CD4-positive, alpha-beta memory T cell (primary cell): ENCODE results near the gene ESYT2. TPM values are rescaled to one million over a fixed set of nuclear protein-coding genes. Genes with fewer than 3 reads are reported as not detected.
"Not testable (repeated sequence)": the region's sequence is repeated elsewhere in the genome, so short reads cannot be mapped to it uniquely, and the experiment has no call there.

Source experiments
- CTCF ChIA-PET: fragments of 350-600 bp; sonication (Branson Sonifier 250); formaldehyde crosslinking; loops from one replicate; lab custom pipeline; 2021; ENCODE audit warnings: inconsistent platforms; ENCODE audit not compliant: partially characterized antibody; lab: Charles Lee
- POLR2A ChIA-PET: fragments of 350-600 bp; sonication (Branson Sonifier 250); formaldehyde crosslinking; loops from one replicate; lab custom pipeline; 2021; ENCODE audit not compliant: partially characterized antibody; lab: Charles Lee
- DNase-seq, 5 donors: peaks; one replicate each; pipeline versions ENCODE4 v3.0.0 to v3.0.0-alpha.2; 2020 to 2022; ENCODE audit warnings: mixed read lengths in 1 of 5
- H3K27ac ChIP-seq: one replicate; pipeline ENCODE4 v1.7.0; 2013; ENCODE audit warnings: low read depth, low read length
- H3K27me3 ChIP-seq: 2 replicates; pipeline ENCODE4 v1.7.0; 2013; ENCODE audit warnings: mild to moderate bottlenecking, low read length, moderate library complexity; ENCODE audit not compliant: insufficient read depth
- H3K36me3 ChIP-seq: 2 replicates; pipeline ENCODE4 v1.7.0; 2013; ENCODE audit warnings: mild to moderate bottlenecking, low read length, moderate library complexity; ENCODE audit not compliant: insufficient read depth
- H3K4me1 ChIP-seq: 2 replicates; pipeline ENCODE4 v1.7.0; 2013; ENCODE audit warnings: mild to moderate bottlenecking, low read length, moderate library complexity; ENCODE audit not compliant: insufficient read depth
- H3K4me3 ChIP-seq, 2 donors: one replicate each; pipeline ENCODE4 v1.7.0; 2013; ENCODE audit warnings: low read length in 2 of 2, mild to moderate bottlenecking in 1 of 2
- H3K9me3 ChIP-seq, 2 donors: one replicate each; pipeline ENCODE4 v1.7.0; 2013; ENCODE audit warnings: low read length in 2 of 2, control low read depth in 1 of 2; ENCODE audit not compliant: control insufficient read depth in 1 of 2
- H3K27ac Mint-ChIP-seq, 7 donors: one replicate each; pipeline ENCODE4 v1.8.0; 2020 to 2021; ENCODE audit warnings: mixed read lengths in 7 of 7, mild to moderate bottlenecking in 6 of 7, inconsistent platforms in 3 of 7, moderate library complexity in 3 of 7
- H3K27me3 Mint-ChIP-seq, 2 donors: one replicate each; pipeline ENCODE4 v1.8.0; 2020 to 2021; ENCODE audit warnings: mixed read lengths in 2 of 2
- H3K36me3 Mint-ChIP-seq, 2 donors: one replicate each; pipeline ENCODE4 v1.8.0; 2020 to 2021; ENCODE audit warnings: mixed read lengths in 2 of 2, inconsistent platforms in 1 of 2, mild to moderate bottlenecking in 1 of 2
- H3K4me1 Mint-ChIP-seq, 4 donors: one replicate each; pipeline ENCODE4 v1.8.0; 2020 to 2021; ENCODE audit warnings: mixed read lengths in 4 of 4, mild to moderate bottlenecking in 1 of 4
- H3K4me3 Mint-ChIP-seq, 8 donors: one replicate each; pipeline ENCODE4 v1.8.0; 2020 to 2021; ENCODE audit warnings: mixed read lengths in 8 of 8, mild to moderate bottlenecking in 7 of 8, moderate library complexity in 6 of 8, inconsistent platforms in 3 of 8
- H3K9me3 Mint-ChIP-seq, 8 donors: one replicate each; pipeline ENCODE4 v1.8.0; 2020 to 2021; ENCODE audit warnings: mixed read lengths in 8 of 8, mild to moderate bottlenecking in 5 of 8, inconsistent platforms in 3 of 8, moderate library complexity in 1 of 8
- intact Hi-C: fragments of 100-400 bp; cut with micrococcal nuclease; formaldehyde crosslinking; loops from one replicate; pipeline ENCODE4 v1.15.1; 2023
- polyA plus RNA-seq, 2 donors: library from polyadenylated mRNA; unstranded; fragments of 300-500 nt; fragmentation: Illumina TruSeq; gene quantifications; one replicate each; pipeline ENCODE4 v1.2.3, GENCODE V29; 2021
- total RNA-seq, 2 experiments: library from RNA; stranded (reverse); gene quantifications; one replicate each; pipeline ENCODE4 v1.2.3, GENCODE V29; 2021

The ESYT2 gene
- total and polyA plus RNA-seq, 4 experiments from 2014 or later: 52.3 to 116 (median 106) TPM

DNA sequence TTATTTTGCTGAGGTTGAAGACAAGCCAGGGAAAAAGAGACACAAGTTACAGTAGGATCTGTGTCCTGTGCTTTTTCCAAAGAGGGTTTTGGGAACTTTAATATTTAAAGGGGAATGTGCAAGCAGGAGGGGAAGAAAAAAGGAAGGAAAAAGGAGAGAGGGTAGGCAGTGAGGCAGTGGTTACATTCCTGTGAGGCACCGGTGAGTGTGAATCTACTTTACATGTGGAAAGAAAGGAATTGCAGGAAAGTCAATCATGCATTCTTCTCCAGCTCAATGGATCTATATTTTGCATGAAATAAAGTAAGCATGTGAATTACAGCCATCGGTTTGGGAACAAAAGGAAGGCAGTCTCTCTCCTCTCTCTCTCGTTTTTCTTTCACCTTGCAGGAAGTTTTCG lies 14.5 kb upstream of the ESYT2 start:
- H3K9me3 Mint-ChIP-seq: no peaks in the 10 kb centered on the region
- Histone ChIP-seq H3K27me3 (no peaks in the 10 kb centered on the region), H3K4me1 (peaks cover 15% of the 10 kb centered on the region), H3K36me3 (no peaks in the 10 kb centered on the region), H3K4me3 (no peak overlapping the region), H3K27ac (no peak overlapping the region), H3K9me3 (no peaks in the 10 kb centered on the region)
- H3K36me3 Mint-ChIP-seq: no peaks in the 10 kb centered on the region
- intact Hi-C loops: no loop called here
- CTCF ChIA-PET: no interaction called here
- no peaks in the 10 kb centered on the region for H3K27me3 Mint-ChIP-seq
- no peak overlapping the region for H3K4me3 Mint-ChIP-seq
- POLR2A ChIA-PET: interaction anchor here (1.7 kb wide), 1 partner anchor 14 kb away, joined by 8 read pairs; the partner anchor contains the start of gene ESYT2
- H3K4me1 Mint-ChIP-seq: peaks cover 21 to 35% (median 28%) of the 10 kb centered on the region in 4 donors
- DNase-seq: no peak
- peak overlapping the region in 1 of 7 donors; percentile 50 for H3K27ac Mint-ChIP-seq

DNA sequence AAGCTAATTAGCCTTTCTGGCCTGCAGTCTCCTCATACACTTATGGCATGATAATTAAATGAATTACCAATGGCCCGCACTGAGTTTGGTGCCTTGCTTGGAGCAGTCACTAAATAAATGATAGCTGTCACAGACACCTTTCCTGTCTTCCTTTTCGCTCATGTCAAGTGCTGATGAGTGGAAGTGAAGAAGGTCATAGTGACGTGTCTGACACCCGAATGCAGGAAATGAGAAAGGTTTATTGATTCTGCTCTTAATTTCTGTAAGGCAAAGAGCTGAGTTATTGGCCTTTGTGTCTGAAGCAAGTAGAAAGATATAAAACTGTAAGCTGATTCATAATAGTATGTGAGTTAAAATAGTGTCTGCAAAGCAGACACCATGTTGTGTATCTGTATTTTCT lies 13.2 kb upstream of the ESYT2 start:
- Histone ChIP-seq H3K9me3 (no peaks in the 10 kb centered on the region), H3K36me3 (no peaks in the 10 kb centered on the region), H3K4me1 (peaks cover 8% of the 10 kb centered on the region), H3K27ac (no peak overlapping the region), H3K4me3 (no peak overlapping the region), H3K27me3 (no peaks in the 10 kb centered on the region)
- no peak overlapping the region for H3K4me3 Mint-ChIP-seq
- peak overlapping the region in 6 of 7 donors; percentile 21 to 90 (median 58) for H3K27ac Mint-ChIP-seq
- H3K27me3 Mint-ChIP-seq: no peaks in the 10 kb centered on the region
- no peak for DNase-seq
- peaks cover 13 to 25% (median 19%) of the 10 kb centered on the region in 4 donors for H3K4me1 Mint-ChIP-seq
- intact Hi-C loops: no loop called here
- no peaks in the 10 kb centered on the region for H3K36me3 Mint-ChIP-seq
- CTCF ChIA-PET: interaction anchor here (1.0 kb wide), 1 partner anchor 22 kb away, joined by 5 read pairs; no protein-coding TSS in a partner anchor
- POLR2A ChIA-PET: interaction anchor here (1.0 to 1.7 kb wide), 3 partner anchors 12 to 30 kb away, joined by 3 to 8 read pairs (median 8); partner anchors contain the start of gene ESYT2
- no peaks in the 10 kb centered on the region for H3K9me3 Mint-ChIP-seq

DNA sequence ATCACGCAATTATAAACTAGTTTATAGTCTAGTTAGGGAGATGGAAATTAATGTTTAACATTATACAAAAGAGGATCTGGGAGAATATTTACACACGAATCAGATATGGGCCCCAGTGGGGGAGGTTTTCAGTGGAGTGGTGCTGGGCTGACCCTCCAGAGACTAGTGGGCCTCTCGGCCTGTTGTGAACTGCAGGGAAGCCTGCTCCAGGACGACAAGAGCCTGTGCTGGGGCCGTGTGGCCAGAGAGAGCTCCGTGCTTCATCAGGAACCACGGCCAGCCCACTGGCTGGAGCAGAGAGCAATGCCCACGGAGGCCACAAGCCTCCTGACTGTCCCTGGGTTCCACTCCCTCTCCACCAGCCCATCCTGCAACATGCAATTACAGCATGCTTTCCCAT lies 11.3 kb upstream of the ESYT2 start:
- ChIA-PET CTCF (no interaction called here), POLR2A (interaction anchor here (0.7 kb wide), 1 partner anchor 17 kb away, joined by 3 read pairs; no protein-coding TSS in a partner anchor)
- H3K9me3 Mint-ChIP-seq: no peaks in the 10 kb centered on the region
- H3K4me3 Mint-ChIP-seq: no peak overlapping the region
- no peaks in the 10 kb centered on the region for H3K27me3 Mint-ChIP-seq
- Histone ChIP-seq H3K9me3 (no peaks in the 10 kb centered on the region), H3K4me1 (no peaks in the 10 kb centered on the region), H3K4me3 (no peak overlapping the region), H3K27ac (no peak overlapping the region), H3K36me3 (no peaks in the 10 kb centered on the region), H3K27me3 (no peaks in the 10 kb centered on the region)
- H3K36me3 Mint-ChIP-seq: no peaks in the 10 kb centered on the region
- intact Hi-C loops: no loop called here
- DNase-seq: no peak
- H3K4me1 Mint-ChIP-seq: peaks cover 9 to 17% (median 13%) of the 10 kb centered on the region in 4 donors
- H3K27ac Mint-ChIP-seq: no peak overlapping the region

DNA sequence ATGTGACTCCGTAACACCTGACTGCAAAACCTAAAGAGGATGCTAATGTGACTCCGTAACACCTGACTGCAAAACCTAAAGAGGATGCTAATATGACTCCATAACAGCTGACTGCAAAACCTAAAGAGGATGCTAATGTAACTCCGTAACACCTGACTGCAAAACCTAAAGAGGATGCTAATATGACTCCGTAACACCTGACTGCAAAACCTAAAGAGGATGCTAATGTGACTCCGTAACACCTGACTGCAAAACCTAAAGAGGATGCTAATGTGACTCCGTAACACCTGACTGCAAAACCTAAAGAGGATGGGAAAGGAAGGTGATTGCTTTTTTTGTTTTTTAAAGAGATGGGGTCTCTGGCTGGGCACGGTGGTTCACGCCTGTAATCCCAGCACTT lies 9.9 kb upstream of the ESYT2 start:
- CTCF ChIA-PET, H3K36me3 Mint-ChIP-seq, H3K9me3 Mint-ChIP-seq, intact Hi-C loops, H3K27me3 ChIP-seq, H3K36me3 ChIP-seq, POLR2A ChIA-PET, H3K27me3 Mint-ChIP-seq, H3K4me3 ChIP-seq, H3K27ac ChIP-seq, DNase-seq, H3K4me3 Mint-ChIP-seq, H3K4me1 ChIP-seq, H3K9me3 ChIP-seq: not testable (repeated sequence)
- Mint-ChIP-seq H3K4me1 (peaks cover 11 to 17% (median 11%) of the 10 kb centered on the region in 4 donors), H3K27ac (peak overlapping the region in 1 of 7 donors; percentile 60)

DNA sequence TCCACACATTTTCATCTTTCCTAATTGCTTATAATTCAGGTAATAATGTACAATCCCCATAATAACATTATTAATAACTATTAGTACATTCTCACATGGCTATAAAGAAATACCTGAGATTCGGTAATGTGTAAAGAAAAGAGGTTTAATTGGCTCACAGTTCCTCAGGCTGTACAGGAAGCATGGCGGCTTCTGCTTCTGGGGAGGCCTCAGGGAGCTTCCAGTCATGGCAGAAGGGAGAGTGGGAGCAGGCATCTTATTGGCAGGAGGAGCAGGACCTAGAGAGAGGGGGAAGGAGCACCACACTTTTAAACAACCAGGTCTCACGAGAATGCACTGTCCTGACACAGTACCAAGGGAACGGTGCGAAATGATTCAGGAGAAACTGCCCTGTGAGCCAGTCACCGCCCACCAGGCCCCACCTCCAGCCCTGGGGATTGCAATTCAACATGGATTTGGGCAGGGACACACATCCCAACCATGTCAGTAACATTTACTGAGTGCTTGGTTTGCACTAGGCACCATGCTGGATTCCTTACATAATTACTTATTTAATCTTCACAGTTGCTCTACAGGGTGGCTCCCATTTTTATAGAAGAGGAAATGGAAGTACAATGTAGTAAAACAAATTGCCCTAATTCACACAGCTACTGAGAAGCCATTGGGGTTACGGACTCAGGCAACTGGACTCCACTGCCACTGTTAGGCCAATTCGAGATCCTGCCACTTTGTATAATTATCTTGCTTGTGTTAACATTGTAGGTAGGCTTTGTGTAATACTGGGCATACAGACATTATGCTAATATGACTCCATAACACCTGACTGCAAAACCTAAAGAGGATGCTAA lies 8.7 kb upstream of the ESYT2 start:
- no peaks in the 10 kb centered on the region for H3K9me3 Mint-ChIP-seq
- H3K4me3 Mint-ChIP-seq: no peak overlapping the region
- intact Hi-C loops: no loop called here
- Histone ChIP-seq H3K27ac (no peak overlapping the region), H3K36me3 (no peaks in the 10 kb centered on the region), H3K4me1 (no peaks in the 10 kb centered on the region), H3K4me3 (no peak overlapping the region), H3K27me3 (no peaks in the 10 kb centered on the region), H3K9me3 (no peaks in the 10 kb centered on the region)
- H3K27me3 Mint-ChIP-seq: no peaks in the 10 kb centered on the region
- ChIA-PET CTCF (no interaction called here), POLR2A (no interaction called here)
- peaks cover 9 to 12% (median 11%) of the 10 kb centered on the region in 4 donors for H3K4me1 Mint-ChIP-seq
- H3K27ac Mint-ChIP-seq: no peak overlapping the region
- no peak for DNase-seq
- no peaks in the 10 kb centered on the region for H3K36me3 Mint-ChIP-seq

DNA sequence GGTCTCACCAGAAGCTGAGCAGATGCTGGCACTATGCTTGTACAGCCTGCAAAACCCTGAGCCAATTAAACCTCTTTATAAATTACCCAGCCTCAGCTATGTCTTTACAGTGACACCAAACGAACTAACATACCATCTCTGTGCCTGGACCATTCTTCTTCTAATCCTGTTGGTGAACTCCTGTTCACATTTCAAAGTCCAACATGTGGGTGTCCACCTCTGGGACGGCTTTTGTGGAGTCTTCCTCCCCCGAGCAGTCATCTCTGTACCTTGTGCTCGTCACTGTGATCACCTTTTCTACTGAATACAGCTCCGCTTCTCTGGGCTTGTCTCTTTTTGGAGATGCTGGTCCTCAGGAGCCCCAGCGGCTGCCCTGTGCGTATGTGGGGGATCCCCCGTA lies 7.4 kb upstream of the ESYT2 start:
- no peak for DNase-seq
- POLR2A ChIA-PET: interaction anchor here (1.7 kb wide), 1 partner anchor 10 kb away, joined by 6 read pairs; no protein-coding TSS in a partner anchor
- H3K4me1 ChIP-seq: no peaks in the 10 kb centered on the region
- no peak overlapping the region for H3K27ac ChIP-seq
- H3K36me3 Mint-ChIP-seq: no peaks in the 10 kb centered on the region
- H3K4me1 Mint-ChIP-seq: peaks cover 3 to 5% (median 4%) of the 10 kb centered on the region in 4 donors
- no peaks in the 10 kb centered on the region for H3K27me3 Mint-ChIP-seq
- H3K9me3 Mint-ChIP-seq: peaks cover 0 to 2% (median 0%) of the 10 kb centered on the region in 8 donors
- no peak overlapping the region for H3K27ac Mint-ChIP-seq
- CTCF ChIA-PET: interaction anchor here (1.3 kb wide), 1 partner anchor 11 kb away, joined by 3 read pairs; no protein-coding TSS in a partner anchor
- H3K27me3 ChIP-seq: no peaks in the 10 kb centered on the region
- no peak overlapping the region for H3K4me3 ChIP-seq
- no peaks in the 10 kb centered on the region for H3K9me3 ChIP-seq
- no peak overlapping the region for H3K4me3 Mint-ChIP-seq
- intact Hi-C loops: no loop called here
- no peaks in the 10 kb centered on the region for H3K36me3 ChIP-seq

DNA sequence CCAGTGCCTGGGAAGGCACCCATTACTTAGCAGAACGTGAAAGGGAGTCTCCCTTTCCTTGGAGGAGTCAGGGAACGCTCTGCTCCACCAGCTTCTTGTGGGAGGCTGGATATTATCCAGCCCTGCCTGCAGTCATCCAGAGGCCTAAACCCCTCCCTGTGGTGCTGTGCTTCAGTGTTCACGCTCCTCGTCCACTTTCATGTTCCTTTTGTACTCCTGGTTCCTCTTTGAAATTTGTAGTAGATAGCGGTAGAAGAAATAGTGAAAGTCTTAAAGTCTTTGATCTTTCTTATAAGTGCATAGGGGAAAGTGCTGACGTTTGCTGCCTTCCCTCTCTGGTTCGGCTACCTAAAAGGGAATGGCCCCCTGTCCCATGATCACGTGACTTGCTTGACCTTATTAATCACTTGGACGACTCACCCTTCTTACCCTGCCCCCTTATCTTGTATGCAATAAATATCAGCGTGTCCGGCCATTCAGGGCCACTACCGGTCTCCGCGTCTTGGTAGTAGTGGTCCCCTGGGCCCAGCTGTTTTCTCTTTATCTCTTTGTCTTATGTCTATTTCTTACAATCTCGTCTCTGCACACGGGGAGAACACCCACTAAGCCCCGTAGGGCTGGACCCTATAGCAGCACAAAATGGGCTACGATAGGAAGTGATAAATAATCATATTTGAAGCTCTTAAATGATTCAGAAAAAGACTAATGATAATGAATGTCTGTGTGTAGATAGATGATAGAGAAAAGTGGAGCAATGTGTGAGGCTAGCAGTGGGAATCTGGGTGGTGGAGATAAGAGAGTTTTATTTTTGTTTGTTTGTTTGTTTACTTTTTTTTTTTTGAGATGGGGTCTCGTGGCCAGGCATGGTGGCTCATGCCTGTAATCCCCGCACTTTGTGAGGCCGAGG lies 5.8 kb upstream of the ESYT2 start:
- CTCF ChIA-PET: no interaction called here
- Histone ChIP-seq H3K9me3 (no peaks in the 10 kb centered on the region), H3K27me3 (no peaks in the 10 kb centered on the region), H3K4me1 (peaks cover 7% of the 10 kb centered on the region), H3K27ac (no peak overlapping the region), H3K4me3 (no peak overlapping the region), H3K36me3 (no peaks in the 10 kb centered on the region)
- H3K9me3 Mint-ChIP-seq: peaks cover 0 to 2% (median 0%) of the 10 kb centered on the region in 8 donors
- no peaks in the 10 kb centered on the region for H3K36me3 Mint-ChIP-seq
- peaks cover 5 to 13% (median 6%) of the 10 kb centered on the region in 4 donors for H3K4me1 Mint-ChIP-seq
- POLR2A ChIA-PET: no interaction called here
- DNase-seq: no peak
- no peaks in the 10 kb centered on the region for H3K27me3 Mint-ChIP-seq
- intact Hi-C loops: no loop called here
- no peak overlapping the region for H3K4me3 Mint-ChIP-seq
- peak overlapping the region in 1 of 7 donors; percentile 17 for H3K27ac Mint-ChIP-seq
